ENCODE measurements around the gene WNT9B. TPM values are rescaled to one million over a fixed set of nuclear protein-coding genes. Genes with fewer than 3 reads are reported as not detected.

WNT9B gene
- total and polyA plus RNA-seq, 4 donors: 0.08 to 0.14 (median 0.10) TPM; not detected in 1

GRCh38 chr17:46827274-46827673, 24.1 kb upstream of the WNT9B start:
- Histone ChIP-seq H3K36me3 (ENCODE audit: control insufficient read depth in 4 of 4, insufficient read depth in 3 of 4, low read depth in 1 of 4, low read length in 3 of 4) (no peaks in the 10 kb centered on the region), H3K9ac (ENCODE audit: low read depth in 1 of 2, low read length in 2 of 2) (no peak overlapping the region), H3K4me1 (ENCODE audit: control insufficient read depth in 4 of 4, insufficient read depth in 4 of 4, low read length in 3 of 4) (no peaks in the 10 kb centered on the region), H3K27ac (ENCODE audit: low read depth in 1 of 2, low read length in 2 of 2) (no peak overlapping the region), H3K4me3 (ENCODE audit: low read depth in 1 of 3, low read length in 3 of 3) (no peak overlapping the region), H3K27me3 (ENCODE audit: control insufficient read depth in 4 of 4, insufficient read depth in 4 of 4, low read length in 3 of 4) (peaks cover 0 to 2% (median under 1%) of the 10 kb centered on the region in 4 donors), H3K9me3 (ENCODE audit: control insufficient read depth in 4 of 4, low read length in 3 of 4) (no peaks in the 10 kb centered on the region)
- 94% methylated on average over 2 of the region's 2 CpGs for whole genome bisulfite sequencing
- no peak for DNase-seq (ENCODE audit: low spot score)
- TF ChIP-seq HNF4A (conservative IDR thresholded peaks at IDR 0.05) (no peak), FOXA1 (IDR thresholded peaks at IDR 0.05) (no peak), CTCF (IDR thresholded peaks at IDR 0.05; ENCODE audit: low read depth, low read length, missing input control) (no peak), ZBTB33 (IDR thresholded peaks at IDR 0.05) (no peak), SP1 (IDR thresholded peaks at IDR 0.05) (no peak), MAX (IDR thresholded peaks at IDR 0.05) (no peak), TAF1 (conservative IDR thresholded peaks at IDR 0.05) (no peak)

- no peak for DNase-seq (ENCODE audit: low spot score)
- Histone ChIP-seq H3K27me3 (ENCODE audit: control insufficient read depth in 4 of 4, insufficient read depth in 4 of 4, low read length in 3 of 4) (no peaks in the 10 kb centered on the region), H3K27ac (ENCODE audit: low read depth in 1 of 2, low read length in 2 of 2) (no peak overlapping the region), H3K4me3 (ENCODE audit: low read depth in 1 of 3, low read length in 3 of 3) (no peak overlapping the region), H3K36me3 (ENCODE audit: control insufficient read depth in 4 of 4, insufficient read depth in 3 of 4, low read depth in 1 of 4, low read length in 3 of 4) (no peaks in the 10 kb centered on the region), H3K9ac (ENCODE audit: low read depth in 1 of 2, low read length in 2 of 2) (no peak overlapping the region), H3K4me1 (ENCODE audit: control insufficient read depth in 4 of 4, insufficient read depth in 4 of 4, low read length in 3 of 4) (peaks cover 0 to 9% (median 1%) of the 10 kb centered on the region in 4 donors), H3K9me3 (ENCODE audit: control insufficient read depth in 4 of 4, low read length in 3 of 4) (no peaks in the 10 kb centered on the region)
- no peak for TF ChIP-seq HNF4A (conservative IDR thresholded peaks at IDR 0.05)
- no peak for TF ChIP-seq HNF4G (IDR thresholded peaks at IDR 0.05)
- TF ChIP-seq ATF3 (IDR thresholded peaks at IDR 0.05): no peak
- 78% methylated on average over 14 of the region's 14 CpGs for WGBS
These were observed 19.6 kb upstream of the WNT9B start for GRCh38 chr17:46831573-46832330.

GRCh38 chr17:46832331-46832821, 19.0 kb upstream of the WNT9B start:
- H3K36me3 ChIP-seq (ENCODE audit: control insufficient read depth in 4 of 4, insufficient read depth in 3 of 4, low read depth in 1 of 4, low read length in 3 of 4): no peaks in the 10 kb centered on the region
- no peak overlapping the region for H3K9ac ChIP-seq (ENCODE audit: low read depth in 1 of 2, low read length in 2 of 2)
- H3K27me3 ChIP-seq (ENCODE audit: control insufficient read depth in 4 of 4, insufficient read depth in 4 of 4, low read length in 3 of 4): no peaks in the 10 kb centered on the region
- no peaks in the 10 kb centered on the region for H3K9me3 ChIP-seq (ENCODE audit: control insufficient read depth in 4 of 4, low read length in 3 of 4)
- WGBS: 75% methylated on average over 11 of the region's 11 CpGs
- DNase-seq (ENCODE audit: low spot score): no peak
- no peak overlapping the region for H3K4me3 ChIP-seq (ENCODE audit: low read depth in 1 of 3, low read length in 3 of 3)
- H3K27ac ChIP-seq (ENCODE audit: low read depth in 1 of 2, low read length in 2 of 2): no peak overlapping the region
- peaks cover 0 to 9% (median 1%) of the 10 kb centered on the region in 4 donors for H3K4me1 ChIP-seq (ENCODE audit: control insufficient read depth in 4 of 4, insufficient read depth in 4 of 4, low read length in 3 of 4)
- TF ChIP-seq ZBTB33 (IDR thresholded peaks at IDR 0.05): no peak
- TF ChIP-seq NR2F2 (IDR thresholded peaks at IDR 0.05): no peak
- no peak for TF ChIP-seq GABPA (IDR thresholded peaks at IDR 0.05 in 1 of 2, conservative IDR thresholded peaks at IDR 0.05 in 1 of 2)

Measured in liver (tissue), 9 donors.